CD4-positive, alpha-beta T cell (primary cell): ENCODE data around the gene PCDHGB4. TPM values are rescaled to one million over a fixed set of nuclear protein-coding genes. Genes with fewer than 3 reads are reported as not detected.
A peak's percentile ranks its signal among the peaks of the same experiment; 100 is the strongest.

Source experiments
- ATAC-seq: fragments of 200-7000 bp; cut with Tn5 transposase; one replicate; pipeline ENCODE4 v1.10.0; 2022; ENCODE audit warnings: mild to moderate bottlenecking; ENCODE audit not compliant: poor library complexity
- CTCF ChIA-PET: fragments of 350-600 bp; sonication (Branson Sonifier 250); formaldehyde crosslinking; loops from one replicate; lab custom pipeline; 2021; ENCODE audit warnings: antibody characterized with exemption, inconsistent platforms; lab: Charles Lee
- POLR2A ChIA-PET: fragments of 350-600 bp; sonication (Branson Sonifier 250); formaldehyde crosslinking; loops from one replicate; lab custom pipeline; 2021; ENCODE audit warnings: antibody characterized with exemption, inconsistent platforms; lab: Charles Lee
- DNase-seq, 14 experiments: peaks; one replicate each; pipeline ENCODE4 v3.0.0-alpha.2; 2013 to 2020; ENCODE audit warnings: mixed read lengths in 2 of 14
- H3K27ac ChIP-seq, 2 donors: one replicate each; pipeline versions ENCODE4 v1.5.1 to v1.7.0; 2013; ENCODE audit warnings: low read length in 2 of 2, low read depth in 1 of 2, mild to moderate bottlenecking in 1 of 2
- H3K27me3 ChIP-seq, 2 experiments: 1 replicate in 1 of 2; 2 replicates in 1 of 2; pipeline versions ENCODE4 v1.6.1 to v1.7.0; 2013; ENCODE audit warnings: low read length in 2 of 2, control low read depth in 1 of 2, mild to moderate bottlenecking in 1 of 2, moderate library complexity in 1 of 2; ENCODE audit not compliant: insufficient read depth in 2 of 2, control insufficient read depth in 1 of 2
- H3K36me3 ChIP-seq: one replicate; pipeline ENCODE4 v1.6.1; 2013; ENCODE audit warnings: low read length, control low read depth; ENCODE audit not compliant: insufficient read depth
- H3K4me1 ChIP-seq: one replicate; pipeline ENCODE4 v1.6.1; 2013; ENCODE audit warnings: low read length, control low read depth; ENCODE audit not compliant: insufficient read depth
- H3K4me3 ChIP-seq: one replicate; pipeline ENCODE4 v1.5.1; 2013; ENCODE audit warnings: mild to moderate bottlenecking, low read length, moderate library complexity
- H3K9me3 ChIP-seq, 2 experiments: 1 replicate in 1 of 2; 2 replicates in 1 of 2; pipeline versions ENCODE4 v1.6.1 to v1.7.0; 2013; ENCODE audit warnings: low read length in 2 of 2, mild to moderate bottlenecking in 2 of 2, control low read depth in 1 of 2, moderate library complexity in 1 of 2; ENCODE audit not compliant: control insufficient read depth in 1 of 2, insufficient read depth in 1 of 2
- H3K27ac Mint-ChIP-seq: one replicate; pipeline ENCODE4 v1.8.0; 2020; ENCODE audit warnings: mixed read lengths
- H3K27me3 Mint-ChIP-seq: one replicate; pipeline ENCODE4 v1.8.0; 2021; ENCODE audit warnings: mixed read lengths
- H3K36me3 Mint-ChIP-seq: one replicate; pipeline ENCODE4 v1.8.0; 2021; ENCODE audit warnings: low read depth, mixed read lengths
- H3K4me1 Mint-ChIP-seq: one replicate; pipeline ENCODE4 v1.8.0; 2021; ENCODE audit warnings: low read depth, mixed read lengths
- H3K4me3 Mint-ChIP-seq: one replicate; pipeline ENCODE4 v1.8.0; 2020; ENCODE audit warnings: mild to moderate bottlenecking, mixed read lengths
- H3K9me3 Mint-ChIP-seq: one replicate; pipeline ENCODE4 v1.8.0; 2020; ENCODE audit warnings: mixed read lengths
- intact Hi-C, 2 experiments: fragments of 100-400 bp; cut with DNase I in 1 of 2; cut with micrococcal nuclease in 1 of 2; formaldehyde crosslinking; loops; one replicate each; pipeline versions ENCODE4 v1.15.1 to v1.9.0; 2023 to 2025; cut with DNase I, micrococcal nuclease
- total RNA-seq, 174 experiments: library from RNA in 2 of 174; stranded (reverse) in 2 of 174; gene quantifications; one replicate each; pipeline ENCODE4 v1.2.3 and lab custom pipeline; 2021 to 2026
- TF ChIP-seq, protein P1 (sequence below): fragments of 200-600 bp; IDR thresholded peaks from one replicate; pipeline ENCODE4 v1.8.0; 2022; ENCODE audit warnings: antibody characterized with exemption, mild to moderate bottlenecking

Gene PCDHGB4
- total RNA-seq, 2 experiments from 2014 or later, result not detected

DNA sequence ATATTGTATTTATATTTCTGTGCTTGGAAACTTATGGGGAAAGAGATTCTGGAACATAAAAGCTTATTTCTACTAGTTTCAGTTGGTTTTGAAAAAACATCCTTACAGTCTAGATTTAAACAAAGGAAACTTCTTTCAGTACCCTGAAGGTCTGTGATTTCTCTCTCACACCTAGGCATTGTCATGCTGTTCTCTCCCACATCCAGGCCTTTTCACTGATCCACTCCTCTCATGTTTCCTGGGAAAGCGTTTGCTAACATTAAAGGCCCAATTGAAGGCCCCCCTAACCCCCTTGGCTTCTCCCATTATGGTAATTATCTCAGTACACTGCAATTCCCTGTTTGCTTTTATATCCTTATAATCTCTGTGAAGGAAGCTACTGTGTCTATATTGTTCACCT lies 44.7 kb upstream of the PCDHGB4 start:
- peaks cover 18% of the 10 kb centered on the region for H3K9me3 Mint-ChIP-seq
- intact Hi-C loops, result no loop called here

DNA sequence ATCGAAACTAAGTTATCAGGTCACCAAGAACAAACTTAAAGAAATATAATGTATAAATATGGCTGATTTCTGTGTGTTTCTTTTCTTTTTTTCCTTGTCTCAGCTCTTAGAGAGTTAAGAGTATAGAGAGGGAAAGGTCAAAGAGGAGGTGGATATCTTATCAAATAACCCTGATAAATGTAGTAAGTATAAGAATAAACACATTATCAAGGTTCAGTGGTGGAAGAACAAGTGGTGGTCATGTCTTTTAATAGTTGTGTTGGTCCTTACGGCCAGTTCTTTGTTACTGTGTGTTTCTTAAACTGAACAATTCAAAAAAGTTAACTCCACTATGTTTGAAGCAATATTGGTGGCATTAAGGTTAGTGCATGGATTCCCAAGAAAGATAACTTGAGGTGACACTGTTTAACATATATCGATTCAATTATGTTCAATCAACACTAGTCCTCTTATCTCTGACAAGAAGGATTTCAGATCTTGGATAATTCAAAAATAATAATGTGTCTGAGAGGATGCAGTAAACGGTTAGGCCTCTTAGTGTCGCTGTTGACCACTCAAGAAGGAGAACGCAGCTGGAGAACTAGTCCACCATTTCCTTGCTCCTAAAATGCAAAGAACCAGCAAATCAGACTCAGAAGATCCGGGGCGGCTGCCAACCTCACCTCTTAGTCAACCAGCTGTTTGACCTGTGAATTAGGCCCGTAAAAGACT lies 44.1 kb upstream of the PCDHGB4 start, which contains the start of gene PCDHGA3:
Gene PCDHGA3, plus strand, starts transcription at position 588 of the 711 bp plus-strand sequence. CDS start 205 bp downstream, outside the sequence.
- Histone ChIP-seq H3K27me3 (peaks cover 61 to 62% of the 10 kb centered on the region in 2 experiments), H3K4me1 (no peaks in the 10 kb centered on the region), H3K36me3 (no peaks in the 10 kb centered on the region), H3K27ac (no peak within 1 kb of the TSS), H3K4me3 (peak within 1 kb of the TSS; percentile 9), H3K9me3 (peaks cover 40 to 58% of the 10 kb centered on the region in 2 experiments)
- H3K4me1 Mint-ChIP-seq, result no peaks in the 10 kb centered on the region
- H3K27ac Mint-ChIP-seq, result no peak within 1 kb of the TSS
- no peak for ATAC-seq
- peaks cover 87% of the 10 kb centered on the region for H3K27me3 Mint-ChIP-seq
- intact Hi-C loops, result no loop called here
- POLR2A ChIA-PET, result interaction anchor here (1.1 kb wide), 1 partner anchor 23 kb away, joined by 5 read pairs; the partner anchor contains the start of gene TAF7
- peak within 1 kb of the TSS; percentile 27 for H3K4me3 Mint-ChIP-seq
- DNase-seq, result peak in 4 of 14 experiments; percentile 11 to 34 (median 24)
- TF ChIP-seq, protein P1, sequence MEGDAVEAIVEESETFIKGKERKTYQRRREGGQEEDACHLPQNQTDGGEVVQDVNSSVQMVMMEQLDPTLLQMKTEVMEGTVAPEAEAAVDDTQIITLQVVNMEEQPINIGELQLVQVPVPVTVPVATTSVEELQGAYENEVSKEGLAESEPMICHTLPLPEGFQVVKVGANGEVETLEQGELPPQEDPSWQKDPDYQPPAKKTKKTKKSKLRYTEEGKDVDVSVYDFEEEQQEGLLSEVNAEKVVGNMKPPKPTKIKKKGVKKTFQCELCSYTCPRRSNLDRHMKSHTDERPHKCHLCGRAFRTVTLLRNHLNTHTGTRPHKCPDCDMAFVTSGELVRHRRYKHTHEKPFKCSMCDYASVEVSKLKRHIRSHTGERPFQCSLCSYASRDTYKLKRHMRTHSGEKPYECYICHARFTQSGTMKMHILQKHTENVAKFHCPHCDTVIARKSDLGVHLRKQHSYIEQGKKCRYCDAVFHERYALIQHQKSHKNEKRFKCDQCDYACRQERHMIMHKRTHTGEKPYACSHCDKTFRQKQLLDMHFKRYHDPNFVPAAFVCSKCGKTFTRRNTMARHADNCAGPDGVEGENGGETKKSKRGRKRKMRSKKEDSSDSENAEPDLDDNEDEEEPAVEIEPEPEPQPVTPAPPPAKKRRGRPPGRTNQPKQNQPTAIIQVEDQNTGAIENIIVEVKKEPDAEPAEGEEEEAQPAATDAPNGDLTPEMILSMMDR, result no peak
- CTCF ChIA-PET, result interaction anchor here (1.0 to 1.7 kb wide), 3 partner anchors 24 to 220 kb away, joined by 3 to 6 read pairs (median 4); partner anchors contain the start of gene TAF7
- H3K36me3 Mint-ChIP-seq, result peaks cover 41% of the 10 kb centered on the region
- peaks cover 18% of the 10 kb centered on the region for H3K9me3 Mint-ChIP-seq

More for the DNA sequence above, 44.7 kb upstream of the PCDHGB4 start:
- Mint-ChIP-seq H3K36me3 (peaks cover 45% of the 10 kb centered on the region), H3K27me3 (peaks cover 87% of the 10 kb centered on the region), H3K27ac (no peak overlapping the region), H3K4me1 (no peaks in the 10 kb centered on the region), H3K4me3 (no peak overlapping the region)
- CTCF ChIA-PET, result interaction anchor here (1.0 to 1.7 kb wide), 2 partner anchors 23 to 215 kb away, joined by 3 to 6 read pairs; partner anchors contain the start of gene TAF7
- H3K36me3 ChIP-seq, result no peaks in the 10 kb centered on the region
- H3K27me3 ChIP-seq, result peaks cover 58 to 62% of the 10 kb centered on the region in 2 experiments
- POLR2A ChIA-PET, result no interaction called here
- H3K4me3 ChIP-seq, result no peak overlapping the region
- H3K4me1 ChIP-seq, result no peaks in the 10 kb centered on the region
- no peak for DNase-seq
- no peak for ATAC-seq
- TF ChIP-seq, protein P1, result no peak
- peaks cover 46 to 58% of the 10 kb centered on the region in 2 experiments for H3K9me3 ChIP-seq
- no peak overlapping the region for H3K27ac ChIP-seq

DNA sequence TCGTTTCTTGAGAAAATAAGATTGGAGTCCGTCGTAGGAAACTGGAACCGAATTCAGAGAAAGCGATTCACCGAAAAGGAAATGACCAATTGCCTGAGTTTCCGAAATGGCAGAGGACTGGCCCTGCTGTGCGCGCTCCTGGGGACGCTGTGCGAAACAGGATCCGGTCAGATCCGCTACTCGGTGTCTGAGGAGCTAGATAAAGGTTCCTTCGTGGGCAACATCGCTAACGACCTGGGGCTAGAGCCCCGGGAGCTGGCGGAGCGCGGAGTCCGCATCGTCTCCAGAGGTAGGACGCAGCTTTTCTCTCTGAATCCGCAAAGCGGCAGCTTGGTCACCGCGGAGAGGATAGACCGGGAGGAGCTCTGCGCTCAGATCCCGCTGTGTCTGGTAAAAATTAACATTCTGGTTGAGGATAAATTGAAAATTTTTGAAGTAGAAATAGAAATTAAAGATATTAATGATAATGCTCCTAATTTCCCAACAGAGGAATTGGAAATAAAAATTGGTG lies 43.5 kb upstream of the PCDHGB4 start:
- ATAC-seq, result no peak
- Histone ChIP-seq H3K36me3 (no peaks in the 10 kb centered on the region), H3K4me3 (peak overlapping the region; percentile 9), H3K27ac (no peak overlapping the region), H3K9me3 (peaks cover 34 to 53% of the 10 kb centered on the region in 2 experiments), H3K4me1 (no peaks in the 10 kb centered on the region), H3K27me3 (peaks cover 59 to 61% of the 10 kb centered on the region in 2 experiments)
- DNase-seq, result no peak
- Mint-ChIP-seq H3K36me3 (peaks cover 41% of the 10 kb centered on the region), H3K9me3 (peaks cover 18% of the 10 kb centered on the region), H3K27ac (no peak overlapping the region), H3K27me3 (peaks cover 87% of the 10 kb centered on the region), H3K4me3 (peak overlapping the region; percentile 27), H3K4me1 (no peaks in the 10 kb centered on the region)
- POLR2A ChIA-PET, result interaction anchor here (1.1 kb wide), 1 partner anchor 24 kb away, joined by 5 read pairs; the partner anchor contains the start of gene TAF7
- intact Hi-C loops, result no loop called here
- CTCF ChIA-PET, result interaction anchor here (1.5 kb wide), 1 partner anchor 220 kb away, joined by 4 read pairs; no protein-coding TSS in a partner anchor
- TF ChIP-seq, protein P1, result no peak
